NCI-H1694 treated with DMSO at 0.1 percent for 48 hours (cell line): ENCODE results near the gene FMN2.
"Not testable (repeated sequence)": the region's sequence is repeated elsewhere in the genome, so short reads cannot be mapped to it uniquely, and the experiment has no call there.

ENCODE experiments used
- DNase-seq: peaks from one replicate; lab custom pipeline; 2025; lab: John Stamatoyannopoulos, UW

The FMN2 gene

GRCh38 chr1:240310226-240310925 lies 218.7 kb downstream of the FMN2 start:
- peak; percentile 3 for DNase-seq

DNA sequence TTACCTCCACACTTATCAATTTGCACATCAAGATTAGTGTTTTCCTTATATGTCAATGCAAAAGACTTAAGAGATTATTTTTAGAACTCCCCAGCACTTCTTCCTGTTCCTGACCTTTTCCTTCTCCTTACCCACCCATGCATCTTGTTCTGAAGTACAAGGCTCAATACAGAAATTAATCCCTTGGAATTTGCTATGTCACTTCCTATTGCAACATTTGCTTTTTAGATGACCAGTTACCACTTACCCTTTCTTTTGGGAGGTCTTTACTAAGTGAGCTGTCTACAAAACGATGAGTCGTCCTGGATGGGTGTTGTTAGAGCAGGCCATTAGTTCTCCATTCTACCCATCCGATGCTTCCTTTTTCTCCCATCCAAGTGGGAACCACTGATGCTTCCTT lies 221.2 kb downstream of the FMN2 start:
- no peak for DNase-seq

- no peak for DNase-seq
These were observed 223.4 kb downstream of the FMN2 start for GRCh38 chr1:240314845-240315801.

- no peak for DNase-seq
These were observed 228.3 kb downstream of the FMN2 start for GRCh38 chr1:240319998-240320397.

- DNase-seq: no peak
These were observed 229.0 kb downstream of the FMN2 start for GRCh38 chr1:240320659-240321058.

- no peak for DNase-seq
These were observed 231.3 kb downstream of the FMN2 start for GRCh38 chr1:240322943-240323342.

DNA sequence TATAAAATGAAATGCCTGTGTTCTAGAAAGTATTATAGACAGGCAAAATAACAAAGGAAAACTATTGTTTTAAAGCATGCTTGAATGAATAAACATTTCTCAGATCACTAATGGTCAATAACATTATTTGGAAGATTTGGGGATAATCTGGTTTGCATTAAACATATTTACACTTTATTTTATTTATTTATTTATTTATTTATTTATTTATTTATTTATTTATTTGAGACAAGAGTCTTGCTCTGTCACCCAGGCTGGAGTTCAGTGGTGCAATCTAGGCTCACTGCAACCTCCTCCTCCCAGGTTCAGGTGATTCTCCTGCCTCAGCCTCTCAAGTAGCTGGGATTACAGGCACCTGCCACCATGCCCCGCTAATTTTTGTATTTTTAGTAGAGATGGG lies 236.7 kb downstream of the FMN2 start:
- DNase-seq: not testable (repeated sequence)

DNA sequence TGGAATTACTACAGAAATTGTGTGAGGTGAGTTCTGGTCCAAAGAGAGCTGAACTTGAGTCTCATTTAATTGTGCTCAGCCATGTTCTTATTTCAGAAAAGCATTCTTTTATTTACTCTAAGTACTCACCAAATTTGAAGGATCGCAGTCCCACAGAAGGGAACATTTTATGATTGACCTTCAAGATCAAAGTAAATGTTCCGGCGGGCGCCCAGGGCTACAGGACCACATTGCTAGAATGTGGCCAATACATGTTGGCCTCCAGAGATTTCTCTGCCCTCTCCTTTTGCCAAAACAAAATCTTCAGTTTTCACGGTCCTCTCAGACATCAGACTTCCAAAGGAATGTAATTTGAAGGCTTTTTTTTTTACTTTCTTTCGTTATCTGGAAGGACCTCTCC lies 237.8 kb downstream of the FMN2 start:
- DNase-seq: no peak

GRCh38 chr1:240332672-240333071 lies 241.0 kb downstream of the FMN2 start:
- no peak for DNase-seq

GRCh38 chr1:240337781-240338180 lies 246.1 kb downstream of the FMN2 start:
- DNase-seq: no peak

GRCh38 chr1:240338837-240339236 lies 247.2 kb downstream of the FMN2 start:
- DNase-seq: no peak

GRCh38 chr1:240341365-240342250 lies 249.9 kb downstream of the FMN2 start:
- DNase-seq: no peak

DNA sequence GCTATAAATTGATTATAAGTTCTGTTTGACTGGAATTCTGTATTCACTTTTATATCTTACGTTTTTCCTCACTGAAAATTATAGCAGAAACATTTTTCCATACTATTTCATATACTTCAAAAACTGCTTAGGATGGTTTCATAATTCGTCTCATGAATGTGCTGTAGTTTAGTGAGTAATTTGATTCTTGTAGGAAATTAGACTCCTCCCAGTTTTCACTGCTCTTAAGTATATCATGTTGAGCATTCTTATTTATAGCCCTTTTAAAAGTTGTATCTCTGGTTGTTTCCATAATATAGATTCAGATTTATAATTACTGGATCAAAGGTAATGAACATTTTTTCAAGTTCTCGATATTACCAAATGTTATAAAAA lies 250.6 kb downstream of the FMN2 start:
- DNase-seq: no peak

DNA sequence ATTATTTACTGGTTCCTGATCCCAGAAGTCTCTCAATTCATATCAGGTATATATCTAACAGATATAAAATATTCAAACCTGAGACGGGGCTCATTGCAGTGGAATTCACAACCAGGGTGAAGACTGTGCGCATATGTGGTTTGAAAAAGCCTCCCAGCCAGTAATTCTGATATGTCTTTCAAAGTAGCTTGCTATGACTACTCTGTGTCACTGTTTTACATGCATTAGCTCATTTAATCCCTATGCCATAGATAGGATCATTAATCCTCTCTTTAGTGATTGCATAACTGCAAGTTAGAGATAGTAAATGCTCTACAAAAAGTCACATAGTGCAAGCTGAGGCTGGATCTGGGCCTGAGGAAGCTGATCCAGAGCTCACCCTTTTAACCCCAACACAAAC lies 251.4 kb downstream of the FMN2 start:
- DNase-seq: no peak

DNA sequence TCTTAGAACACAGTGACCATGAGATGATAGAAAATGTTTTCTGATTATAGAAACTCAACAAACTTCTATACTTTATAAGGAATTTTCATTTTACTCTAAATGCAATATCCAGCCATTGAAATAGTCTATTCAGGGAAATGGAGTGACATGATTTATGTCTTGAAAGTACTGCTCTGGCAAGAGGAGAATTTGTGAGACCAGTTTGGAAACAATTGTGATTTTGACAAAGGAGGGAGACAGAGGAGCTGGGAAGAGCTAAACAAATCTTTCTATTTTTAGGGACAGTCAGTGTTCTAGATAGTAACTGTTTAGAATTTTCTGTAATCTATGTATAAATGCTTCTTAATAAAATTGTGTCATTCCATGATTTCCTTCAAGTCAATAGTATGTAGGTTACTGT lies 252.3 kb downstream of the FMN2 start:
- DNase-seq: no peak

- no peak for DNase-seq
These were observed 253.2 kb downstream of the FMN2 start for GRCh38 chr1:240344918-240345317.

DNA sequence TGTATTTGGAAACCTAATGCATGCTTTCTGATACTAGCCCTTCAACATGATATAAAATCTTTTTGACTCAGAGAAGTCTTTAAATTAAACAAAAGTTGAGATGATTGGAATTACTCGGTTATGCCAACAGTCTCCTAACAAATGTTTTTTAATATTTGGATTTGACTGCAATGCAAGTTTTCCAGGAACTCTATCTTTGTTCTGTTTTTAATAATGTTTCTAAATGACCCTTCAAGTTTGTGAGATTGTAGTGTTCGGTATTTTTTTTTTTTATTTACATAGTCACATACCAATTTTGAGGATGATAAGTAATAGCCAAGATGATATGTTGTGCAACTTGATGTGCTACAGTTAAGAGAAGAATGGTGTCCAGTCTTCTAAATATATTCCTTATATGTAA lies 258.0 kb downstream of the FMN2 start:
- no peak for DNase-seq

DNA sequence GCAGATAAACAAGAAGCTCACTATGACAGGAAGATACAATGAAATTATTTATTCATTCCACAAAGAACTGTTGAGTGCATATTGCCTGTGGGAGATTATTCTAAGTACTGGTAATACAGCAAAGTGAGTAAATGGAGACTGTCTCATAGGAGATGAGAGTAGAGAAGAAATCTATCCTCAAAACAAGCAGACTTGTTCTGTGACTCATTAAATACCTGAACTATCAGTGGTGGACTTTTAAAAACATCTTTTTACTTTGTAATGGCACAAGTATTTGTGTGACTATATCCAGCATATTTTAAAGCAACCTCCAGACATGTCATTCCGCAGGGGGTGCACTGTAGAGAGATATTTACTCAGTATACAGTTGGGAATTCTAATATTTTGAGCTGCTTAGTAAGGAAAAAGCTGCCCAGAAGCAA lies 259.2 kb downstream of the FMN2 start:
- no peak for DNase-seq

DNA sequence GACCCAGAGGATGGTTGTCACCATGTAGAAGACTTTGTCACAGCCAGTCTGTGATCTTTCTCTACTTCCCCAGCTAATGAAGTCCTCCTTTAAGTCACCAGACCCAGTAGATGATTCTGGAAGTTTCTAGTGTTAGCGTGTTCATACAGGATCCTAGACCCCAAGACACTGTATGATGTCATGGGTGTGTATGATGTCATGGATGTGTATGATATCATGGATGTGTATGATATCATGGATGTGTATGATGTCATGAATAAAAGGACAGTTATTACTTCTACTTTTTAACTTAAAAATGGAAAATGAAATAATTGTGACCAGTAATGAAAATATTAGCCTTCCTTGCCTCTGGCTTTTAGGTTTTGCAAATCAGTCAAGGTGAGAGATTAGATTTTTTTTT lies 260.0 kb downstream of the FMN2 start:
- no peak for DNase-seq

GRCh38 chr1:240352769-240353168 lies 261.1 kb downstream of the FMN2 start:
- DNase-seq: no peak

- no peak for DNase-seq
These were observed 264.9 kb downstream of the FMN2 start for GRCh38 chr1:240356568-240356967.

DNA sequence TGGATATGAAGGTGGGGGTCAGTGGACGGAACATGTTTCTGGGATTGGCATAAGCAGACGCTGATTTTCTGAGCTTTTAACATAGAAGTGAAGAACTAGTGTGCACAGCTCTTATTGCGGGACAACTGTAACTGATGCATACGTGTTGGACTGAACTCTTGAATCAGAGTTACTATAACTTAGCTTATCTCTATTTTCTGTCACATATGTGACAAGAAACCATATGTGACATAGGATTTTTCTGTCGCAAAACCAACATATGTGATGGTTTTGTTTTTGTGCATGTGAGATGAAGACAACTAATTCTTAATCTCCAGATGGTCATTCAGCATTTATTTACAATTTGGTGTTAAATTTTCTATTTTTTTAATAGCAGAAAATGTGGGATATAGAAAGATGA lies 270.4 kb downstream of the FMN2 start:
- DNase-seq: no peak
